Measurements from ENCODE around the gene PARN. TPM values are rescaled to one million over a fixed set of nuclear protein-coding genes. Genes with fewer than 3 reads are reported as not detected.
"Not testable (repeated sequence)": the region's sequence is repeated elsewhere in the genome, so short reads cannot be mapped to it uniquely, and the experiment has no call there.

PARN gene
- polyA plus RNA-seq, 3 donors: 10.6 to 16.6 (median 13.2) TPM

DNA sequence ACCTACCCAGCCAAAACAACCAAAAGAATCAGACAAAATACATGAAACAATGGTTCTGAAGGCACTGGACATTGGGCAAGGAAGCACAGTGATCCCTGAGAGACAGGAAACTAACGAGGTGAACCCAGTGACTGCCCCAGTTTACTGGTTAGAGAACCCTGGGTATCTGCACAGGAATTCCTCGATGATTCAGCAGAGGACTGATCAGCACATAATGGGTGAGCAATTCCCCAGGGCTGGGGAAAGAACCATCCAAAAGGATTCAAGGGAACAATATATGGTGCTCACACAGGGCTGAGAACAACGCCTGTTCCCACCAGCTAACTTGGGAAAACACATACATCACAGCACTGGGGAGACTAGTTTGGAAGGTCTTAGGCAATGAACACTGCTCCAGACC is 167.2 kb downstream of the PARN start:
- no peak overlapping the region for H3K27ac ChIP-seq (ENCODE audit: low read depth, low read length)
- 92 to 93% (median 93%) methylated on average over 3 of the region's 3 CpGs for WGBS, 3 donors

DNA sequence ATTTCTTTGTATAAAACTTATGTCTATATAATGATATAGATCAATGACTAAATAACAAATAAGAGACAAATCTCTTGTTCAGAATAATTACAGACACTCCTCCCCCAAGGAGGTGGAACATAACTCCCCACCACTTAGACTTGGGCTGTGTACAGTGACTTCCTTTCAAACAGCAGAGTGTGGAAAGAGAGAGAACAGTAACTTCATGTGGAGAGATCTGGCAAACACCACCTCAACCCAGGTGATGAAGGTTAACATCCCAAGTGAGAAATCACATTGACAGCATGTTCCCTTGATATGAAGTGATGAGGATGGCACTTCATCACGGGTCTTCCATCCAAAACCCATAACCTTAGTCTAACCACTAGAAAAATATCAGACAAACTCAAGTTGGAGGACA is 169.3 kb downstream of the PARN start:
- H3K27ac ChIP-seq (ENCODE audit: low read depth, low read length): no peak overlapping the region
- WGBS, 3 donors: 91 to 96% (median 96%) methylated on average over 1 of the region's 1 CpG

DNA sequence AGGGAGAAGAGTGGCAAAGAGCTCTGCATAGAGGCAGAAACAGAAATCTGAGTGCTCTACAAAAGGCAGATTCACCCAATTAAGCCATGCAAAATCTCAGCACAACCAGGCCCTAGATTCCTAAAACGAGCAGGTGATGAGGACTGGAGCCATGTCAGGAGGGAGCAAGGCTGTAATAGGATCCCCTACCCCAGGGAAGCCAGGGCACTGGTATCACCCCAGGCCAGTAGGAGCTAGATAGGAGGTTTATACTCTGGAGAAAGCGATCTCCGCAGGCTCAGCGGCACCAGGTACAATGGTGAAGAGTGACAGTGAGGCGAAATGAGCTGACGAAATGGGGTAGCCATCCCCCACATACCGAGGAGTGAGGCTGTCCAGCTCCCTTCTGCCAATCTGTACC is 171.5 kb downstream of the PARN start:
- H3K27ac ChIP-seq (ENCODE audit: low read depth, low read length): no peak overlapping the region
- 92 to 94% (median 93%) methylated on average over 7 of the region's 7 CpGs for WGBS, 3 donors

DNA sequence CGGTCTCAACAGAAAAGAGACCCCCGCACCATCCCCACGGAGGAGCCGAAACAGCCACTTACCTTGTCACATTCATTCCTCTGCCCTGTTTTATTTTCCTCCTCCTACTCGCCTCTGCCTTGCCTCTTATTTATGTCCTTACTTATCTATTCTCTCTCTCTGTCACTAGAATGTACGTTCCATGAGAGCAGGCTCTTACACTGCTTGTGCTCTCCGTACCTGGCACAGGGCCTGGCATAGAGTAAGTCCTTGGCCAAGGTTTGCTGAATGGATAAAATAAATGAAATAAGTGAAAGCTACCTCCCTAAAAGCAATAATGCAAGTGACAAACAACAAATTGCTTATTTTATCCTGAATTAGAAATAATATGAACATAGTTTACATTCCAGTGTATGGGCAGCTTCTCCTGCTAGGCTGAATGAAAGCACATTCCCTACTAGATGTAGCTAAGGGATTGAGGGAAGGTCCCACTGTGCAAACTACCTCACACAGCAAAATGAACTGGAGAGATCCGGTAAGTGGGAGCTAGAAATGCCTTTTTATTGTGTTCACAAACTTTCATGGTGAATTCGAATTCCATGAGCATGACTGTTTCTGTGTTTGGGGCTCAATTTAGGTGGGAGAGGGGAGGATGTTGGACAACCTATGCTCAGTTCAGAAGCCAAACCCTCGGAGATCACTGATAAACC is 173.1 kb downstream of the PARN start:
- no peak overlapping the region for H3K27ac ChIP-seq (ENCODE audit: low read depth, low read length)
- WGBS, 3 donors: 94 to 96% (median 95%) methylated on average over 10 of the region's 10 CpGs

DNA sequence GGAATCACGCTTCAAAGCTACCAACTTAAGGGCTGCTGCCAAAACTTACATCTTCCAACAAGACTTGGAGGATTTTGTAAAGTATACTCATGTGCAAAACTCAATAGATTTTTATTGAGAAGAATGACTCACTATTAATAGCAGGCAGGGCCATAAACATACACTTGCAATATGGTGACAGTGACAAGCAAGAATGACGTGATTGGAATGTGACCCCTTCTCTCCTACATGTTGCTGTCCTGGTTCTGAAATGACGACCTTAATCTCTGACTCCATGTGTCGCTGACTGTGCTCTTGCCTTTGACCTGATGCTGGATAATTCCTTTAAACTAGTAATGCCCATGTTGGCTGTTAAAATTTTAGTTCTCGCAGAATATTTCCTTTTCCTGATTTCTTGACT is 174.5 kb downstream of the PARN start:
- WGBS, 3 donors: 87 to 91% (median 90%) methylated on average over 5 of the region's 5 CpGs
- H3K27ac ChIP-seq (ENCODE audit: low read depth, low read length): no peak overlapping the region

DNA sequence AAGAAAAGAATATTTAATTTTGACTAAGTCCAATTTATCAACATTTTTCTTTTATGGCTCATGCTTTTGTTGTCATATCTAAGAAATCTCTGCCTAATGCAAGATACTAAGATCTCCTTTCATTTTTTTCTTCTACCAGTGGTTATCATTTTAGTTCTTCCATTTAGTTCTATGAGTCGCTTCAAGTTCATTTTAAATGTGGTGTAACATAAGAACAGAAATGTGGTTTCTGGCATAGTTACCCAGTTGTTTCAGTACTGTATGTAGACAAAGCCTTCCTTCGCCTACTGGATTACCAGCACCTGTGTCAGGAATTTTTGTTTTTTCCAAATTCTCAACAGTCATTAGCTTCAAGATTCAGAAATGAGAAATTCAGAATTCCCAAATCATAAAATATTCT is 175.7 kb downstream of the PARN start:
- WGBS, 3 donors: 97 to 99% (median 99%) methylated on average over 2 of the region's 2 CpGs
- no peak overlapping the region for H3K27ac ChIP-seq (ENCODE audit: low read depth, low read length)

DNA sequence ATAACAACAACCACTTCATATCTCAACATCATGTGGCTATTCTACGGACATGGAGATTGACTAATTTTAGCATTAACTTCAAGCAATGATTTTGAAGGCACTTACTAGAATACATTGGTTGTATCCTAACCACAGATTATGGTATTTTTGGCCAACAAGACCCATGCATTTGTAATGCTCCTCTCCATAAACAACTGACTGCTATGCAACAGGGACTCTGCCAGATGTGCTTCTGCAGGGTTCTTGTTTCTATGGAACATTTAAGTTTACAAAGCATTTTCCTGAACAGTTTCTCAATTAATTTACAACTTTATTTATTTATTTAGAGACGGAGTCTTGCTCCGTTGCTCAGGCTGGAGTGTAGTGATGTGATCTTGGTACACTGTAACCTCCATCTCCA is 178.0 kb downstream of the PARN start:
- H3K27ac ChIP-seq (ENCODE audit: low read depth, low read length): no peak overlapping the region
- 93 to 97% (median 97%) methylated on average over 3 of the region's 3 CpGs for WGBS, 3 donors

DNA sequence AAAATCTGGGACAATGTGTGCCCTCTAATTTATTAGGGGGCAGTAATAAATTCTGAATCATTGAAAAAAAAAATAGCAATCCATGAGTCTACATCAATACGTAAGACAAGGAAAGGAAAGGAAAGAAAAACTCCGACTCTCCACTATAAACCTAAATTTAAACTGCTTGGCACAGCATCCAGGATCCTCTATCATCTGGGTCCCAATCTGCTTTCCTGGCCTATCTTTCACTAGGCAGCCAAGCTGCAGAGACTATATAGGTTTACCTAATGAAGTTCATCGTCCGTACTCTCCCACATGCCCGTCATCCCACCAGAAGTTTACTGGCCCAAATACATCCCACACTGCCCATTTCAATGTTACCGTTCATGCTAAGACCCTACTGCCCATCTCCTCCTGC is 179.2 kb downstream of the PARN start:
- 83 to 93% (median 87%) methylated on average over 6 of the region's 6 CpGs for WGBS, 3 donors
- no peak overlapping the region for H3K27ac ChIP-seq (ENCODE audit: low read depth, low read length)

DNA sequence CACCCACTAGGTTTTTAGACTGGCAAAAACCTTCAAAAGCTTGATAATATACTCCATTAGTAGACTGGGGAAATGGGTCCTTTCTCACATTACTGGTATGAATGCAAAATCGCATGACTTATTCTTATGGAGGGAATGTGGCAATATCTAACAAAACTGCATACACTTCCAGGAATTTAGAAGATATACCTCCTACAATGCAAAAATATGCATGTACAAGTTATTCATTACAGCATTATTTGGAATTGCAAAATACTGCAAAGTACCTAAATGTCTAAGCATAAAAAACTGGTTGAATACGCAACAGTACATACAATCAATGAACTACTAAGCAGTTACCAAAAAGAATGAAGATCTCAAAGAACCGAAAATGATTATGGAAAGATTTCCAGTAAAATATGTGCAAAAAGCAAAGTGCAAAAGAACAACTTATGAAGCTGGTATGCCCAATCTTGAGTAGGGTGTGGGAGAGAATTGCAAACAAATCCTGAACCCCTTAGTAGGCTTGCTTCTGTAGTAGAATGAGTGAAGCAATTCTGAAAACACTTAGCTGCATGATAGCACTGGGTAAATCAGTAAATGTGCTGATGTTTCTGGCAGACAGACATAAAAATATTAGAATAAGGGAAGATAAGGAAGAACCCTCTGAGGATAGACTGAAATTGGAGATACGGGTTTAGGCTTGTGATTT is 180.1 kb downstream of the PARN start:
- WGBS, 3 donors: 82 to 91% (median 84%) methylated on average over 4 of the region's 4 CpGs
- H3K27ac ChIP-seq (ENCODE audit: low read depth, low read length): no peak overlapping the region

DNA sequence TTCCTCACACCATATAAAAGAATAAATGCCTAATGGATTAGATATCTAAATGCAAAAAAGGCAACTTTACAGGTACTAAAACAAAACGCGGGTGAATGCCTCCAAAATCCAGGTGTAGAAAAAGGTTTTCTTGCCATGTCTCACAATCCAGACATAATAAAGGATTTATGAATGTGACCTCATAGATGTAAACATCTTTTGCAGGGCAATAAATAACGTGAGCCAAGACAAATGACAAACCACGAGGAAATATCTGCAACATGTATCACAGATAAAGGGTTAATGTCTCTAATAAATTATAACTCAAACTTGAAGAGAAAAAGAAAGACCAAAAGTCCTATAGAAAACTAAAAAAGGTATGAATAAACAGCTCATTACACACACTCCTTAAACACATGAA is 180.7 kb downstream of the PARN start:
- H3K27ac ChIP-seq (ENCODE audit: low read depth, low read length): no peak overlapping the region
- WGBS, 3 donors: 83 to 86% (median 83%) methylated on average over 4 of the region's 4 CpGs

DNA sequence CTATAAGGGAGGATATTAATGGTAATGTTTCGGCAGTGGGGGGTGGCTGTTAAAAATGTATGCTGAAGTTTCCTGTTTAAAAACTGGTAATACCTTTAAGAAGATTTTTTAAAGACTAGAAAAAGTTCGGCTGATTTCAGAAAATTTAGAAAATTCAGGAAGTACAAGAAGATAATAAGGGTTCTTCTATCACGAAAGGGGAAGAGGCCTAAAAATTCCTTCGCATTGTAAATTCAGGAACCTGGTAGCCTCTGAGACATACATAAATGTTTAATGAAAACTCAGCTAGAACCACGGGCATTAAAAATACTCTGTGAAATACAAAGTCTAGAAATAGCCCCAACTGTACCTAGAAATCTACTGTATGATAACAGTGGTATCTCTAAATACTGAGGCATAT is 181.2 kb downstream of the PARN start:
- WGBS, 3 donors: 66 to 90% (median 75%) methylated on average over 5 of the region's 5 CpGs
- no peak overlapping the region for H3K27ac ChIP-seq (ENCODE audit: low read depth, low read length)

DNA sequence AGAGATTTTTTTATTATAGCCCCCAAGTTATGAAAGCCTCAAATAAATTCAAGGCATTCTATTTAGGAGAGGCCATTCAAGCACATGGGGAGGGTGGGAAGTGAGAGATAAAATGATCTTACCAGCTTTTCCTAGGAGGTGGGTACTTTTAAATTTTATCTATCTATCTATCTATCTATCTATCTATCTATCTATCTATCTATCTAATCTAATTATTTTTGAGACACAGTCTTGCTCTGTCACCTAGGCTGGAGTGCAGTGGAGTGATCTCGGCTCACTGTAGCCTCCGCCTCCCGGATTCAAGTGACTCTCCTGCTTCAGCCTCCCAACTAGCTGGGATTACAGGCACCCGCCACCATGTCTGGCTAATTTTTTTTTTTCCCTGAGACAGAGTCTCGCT is 182.3 kb downstream of the PARN start:
- WGBS, 3 donors: 97 to 100% (median 100%) methylated on average over 5 of the region's 5 CpGs
- H3K27ac ChIP-seq (ENCODE audit: low read depth, low read length): no peak overlapping the region

DNA sequence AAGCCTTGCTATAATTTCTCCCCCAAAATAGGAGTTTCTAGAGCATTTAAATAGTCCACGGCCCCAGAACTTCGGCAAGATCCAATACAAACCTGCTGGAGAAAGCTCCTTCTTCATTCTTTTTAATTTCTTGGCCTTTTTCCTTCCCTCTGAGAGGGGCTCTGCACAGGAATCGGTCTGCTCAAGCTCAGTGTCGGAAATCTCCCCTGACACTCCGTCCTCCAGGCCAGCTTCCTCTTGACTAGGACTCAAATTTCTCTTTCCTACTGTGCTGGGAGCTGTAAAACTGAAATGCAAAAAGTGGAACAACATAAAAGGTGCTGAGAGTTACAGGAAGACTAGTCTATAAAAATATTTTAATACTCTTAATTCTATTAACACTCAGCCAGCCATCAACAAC is 183.3 kb downstream of the PARN start:
- WGBS, 3 donors: 72 to 92% (median 81%) methylated on average over 5 of the region's 5 CpGs
- no peak overlapping the region for H3K27ac ChIP-seq (ENCODE audit: low read depth, low read length)

DNA sequence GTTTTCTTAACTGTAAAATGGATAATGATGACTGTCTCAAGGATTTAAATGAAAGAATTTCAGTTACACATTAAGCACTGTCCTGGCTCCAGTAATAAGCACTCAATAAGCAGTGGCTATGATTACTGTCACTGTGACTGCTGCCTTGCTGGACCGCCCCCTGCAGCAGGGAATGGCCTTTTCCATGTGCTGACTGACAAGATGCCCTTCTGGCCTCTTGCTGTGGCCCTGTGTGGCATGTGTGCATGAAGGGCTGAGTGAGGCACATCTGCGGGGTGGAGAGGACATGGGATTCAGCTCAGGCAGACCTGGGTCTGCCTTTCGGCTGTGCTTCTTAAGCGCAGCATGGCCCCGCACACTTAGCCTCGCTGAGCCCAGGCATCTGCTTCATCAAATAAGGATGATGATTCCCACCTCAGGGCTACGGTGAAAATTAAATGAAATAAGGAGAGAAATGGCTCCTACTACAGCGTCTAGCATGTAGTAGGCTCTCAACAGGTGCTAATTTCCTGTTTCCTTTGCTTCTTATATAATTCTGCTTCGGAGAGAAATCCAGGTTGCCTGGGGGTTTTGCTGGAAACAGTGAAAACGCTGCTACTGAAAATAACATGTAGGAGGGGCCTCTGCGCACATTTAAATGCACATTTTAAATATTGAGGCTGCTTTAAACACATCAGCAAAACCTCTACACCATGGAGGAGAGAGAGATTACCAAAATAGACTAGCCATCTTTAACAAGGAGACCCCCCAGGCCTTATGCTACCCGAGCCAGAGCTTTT is 183.9 kb downstream of the PARN start:
- no peak overlapping the region for H3K27ac ChIP-seq (ENCODE audit: low read depth, low read length)
- WGBS, 3 donors: 94 to 96% (median 95%) methylated on average over 12 of the region's 12 CpGs

DNA sequence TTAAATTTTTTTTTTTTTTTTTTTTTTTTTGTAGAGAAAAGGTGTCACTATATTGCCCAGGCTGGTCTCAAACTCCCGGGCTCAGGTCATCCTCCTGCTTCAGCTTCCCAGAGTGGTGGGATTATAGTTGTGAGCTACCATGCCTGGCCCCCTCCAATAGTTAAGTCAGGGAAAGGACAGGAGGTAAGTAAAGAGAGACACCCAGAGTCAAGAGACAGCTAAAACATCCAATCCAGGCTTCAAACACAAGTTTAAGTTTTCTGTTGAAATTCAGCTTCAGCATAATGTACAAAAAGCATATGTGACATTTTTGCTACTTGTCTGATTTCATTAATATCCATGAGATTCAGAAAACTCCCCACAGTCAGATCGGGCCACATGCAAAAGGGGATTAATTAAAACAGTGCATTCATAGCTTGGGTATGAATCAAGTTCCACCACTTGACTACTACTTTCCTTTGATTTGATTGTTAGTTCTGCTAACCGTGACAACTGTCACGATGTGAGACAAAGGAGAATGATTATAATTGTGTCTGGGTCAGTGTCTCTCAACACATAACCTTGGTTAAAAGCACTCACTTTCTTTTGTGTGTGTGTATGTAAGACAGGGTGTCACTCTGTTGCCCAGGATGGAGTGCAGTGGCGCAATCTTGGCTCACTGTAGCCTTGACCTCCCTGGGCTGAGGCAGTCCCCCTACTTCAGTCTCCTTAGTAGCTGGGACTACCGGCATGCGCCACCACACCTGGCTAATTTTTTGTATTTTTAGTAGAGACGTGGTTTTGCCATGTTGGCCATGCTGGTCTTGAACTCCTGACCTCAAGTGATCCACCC is 184.9 kb downstream of the PARN start:
- WGBS, 3 donors: 92 to 98% (median 96%) methylated on average over 8 of the region's 8 CpGs
- no peak overlapping the region for H3K27ac ChIP-seq (ENCODE audit: low read depth, low read length)

DNA sequence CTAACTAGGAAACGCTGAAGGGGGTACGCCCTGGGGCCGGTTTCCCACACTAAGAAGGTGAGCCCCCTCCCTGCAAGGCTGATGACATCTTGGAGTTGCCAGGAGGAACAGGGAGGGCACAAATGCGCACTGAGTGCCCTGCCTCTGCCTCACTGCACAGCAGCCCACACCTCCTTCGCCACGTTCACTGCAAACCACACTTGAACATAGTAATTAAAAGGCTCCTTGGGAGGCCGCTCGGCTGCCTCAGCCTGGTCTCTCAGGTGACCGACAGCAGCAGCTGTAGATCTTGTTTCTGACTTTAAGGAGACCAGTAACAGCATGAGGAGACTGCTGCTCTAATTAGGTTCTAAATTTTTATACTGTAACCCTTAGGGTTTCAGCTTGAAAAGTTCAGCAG is 188.5 kb downstream of the PARN start:
- not testable (repeated sequence) for H3K27ac ChIP-seq (ENCODE audit: low read depth, low read length)
- 87 to 91% (median 88%) methylated on average over 9 of the region's 9 CpGs for WGBS, 3 donors

DNA sequence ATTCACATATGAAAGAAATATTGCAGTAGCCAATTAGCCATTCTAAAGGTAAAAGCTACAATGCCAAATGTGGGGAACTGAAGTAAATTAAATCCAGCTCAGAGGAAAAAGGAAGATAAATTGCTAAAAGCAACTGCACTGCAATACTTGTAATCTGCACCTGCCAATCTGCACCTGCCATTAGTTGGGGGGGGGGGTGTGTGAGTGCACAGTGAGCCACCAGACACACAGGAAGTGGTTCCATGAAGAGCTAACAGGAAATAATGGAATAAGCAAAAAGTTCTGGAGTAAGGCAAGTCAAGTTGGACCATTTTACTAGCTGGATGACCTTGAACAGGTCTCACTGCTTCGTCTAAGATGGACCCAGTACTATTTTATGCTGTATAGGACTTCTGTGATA is 191.8 kb downstream of the PARN start:
- H3K27ac ChIP-seq (ENCODE audit: low read depth, low read length): no peak overlapping the region
- WGBS, 3 donors: 45 to 100% (median 97%) methylated on average over 1 of the region's 1 CpG

DNA sequence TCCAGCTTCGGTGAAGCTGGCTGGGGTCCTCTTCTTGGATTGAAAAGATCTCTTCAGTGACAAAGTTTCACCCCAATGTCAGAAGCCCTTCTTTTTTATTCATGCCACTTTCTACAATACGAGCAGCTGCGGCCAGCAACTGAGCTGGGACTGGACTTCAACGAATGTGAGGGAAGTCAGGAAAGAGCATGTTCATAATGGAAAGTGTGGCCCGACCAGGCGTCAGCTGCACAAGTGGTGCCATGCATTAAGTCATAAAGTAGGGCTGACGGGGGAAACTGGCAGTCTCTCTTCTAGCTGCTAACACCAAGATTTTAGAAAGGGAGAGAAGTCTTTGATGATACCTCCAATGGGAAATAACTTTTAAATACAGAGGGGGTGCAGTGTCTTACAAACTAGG is 192.6 kb downstream of the PARN start:
- H3K27ac ChIP-seq (ENCODE audit: low read depth, low read length): no peak overlapping the region
- WGBS, 3 donors: 85 to 89% (median 88%) methylated on average over 7 of the region's 7 CpGs
